ENCODE data around the gene BPIFB1.

BPIFB1 gene

GRCh38 chr20:33309631-33310030 lies 26.6 kb downstream of the BPIFB1 start:
- Histone ChIP-seq H3K27me3 (ENCODE audit: insufficient read depth, poor library complexity, severe bottlenecking) (no peaks in the 10 kb centered on the region), H3K4me3 (replicated peaks; ENCODE audit: insufficient read depth, low read length) (no peak overlapping the region), H3K27ac (replicated peaks) (no peak overlapping the region)
- TF ChIP-seq GABPA (IDR thresholded peaks at IDR 0.05; ENCODE audit: low read depth) (no peak), POLR2AphosphoS5 (IDR thresholded peaks at IDR 0.05; ENCODE audit: low read depth) (no peak), REST (IDR thresholded peaks at IDR 0.05; ENCODE audit: insufficient replicate concordance, low read depth) (no peak), SPI1 (IDR thresholded peaks at IDR 0.05; ENCODE audit: borderline replicate concordance, low read depth) (no peak), CTCF (IDR thresholded peaks at IDR 0.05; ENCODE audit: insufficient read depth, low read length) (no peak)
- no peak for DNase-seq (ENCODE audit: low read depth in 1 of 2, low spot score in 1 of 2)

- H3K27ac ChIP-seq (replicated peaks): no peak overlapping the region
- no peak overlapping the region for H3K4me3 ChIP-seq (replicated peaks; ENCODE audit: insufficient read depth, low read length)
- no peak for TF ChIP-seq CTCF (IDR thresholded peaks at IDR 0.05; ENCODE audit: insufficient read depth, low read length)
- TF ChIP-seq GABPA (IDR thresholded peaks at IDR 0.05; ENCODE audit: low read depth): no peak
- no peak for TF ChIP-seq POLR2AphosphoS5 (IDR thresholded peaks at IDR 0.05; ENCODE audit: low read depth)
- TF ChIP-seq REST (IDR thresholded peaks at IDR 0.05; ENCODE audit: insufficient replicate concordance, low read depth): no peak
- no peak for TF ChIP-seq SPI1 (IDR thresholded peaks at IDR 0.05; ENCODE audit: borderline replicate concordance, low read depth)
- no peaks in the 10 kb centered on the region for H3K27me3 ChIP-seq (ENCODE audit: insufficient read depth, poor library complexity, severe bottlenecking)
- no peak for DNase-seq (ENCODE audit: low read depth in 1 of 2, low spot score in 1 of 2)
These were observed 27.4 kb downstream of the BPIFB1 start for GRCh38 chr20:33310327-33310899.

- Histone ChIP-seq H3K4me3 (replicated peaks; ENCODE audit: insufficient read depth, low read length) (no peak overlapping the region), H3K27me3 (ENCODE audit: insufficient read depth, poor library complexity, severe bottlenecking) (no peaks in the 10 kb centered on the region), H3K27ac (replicated peaks) (no peak overlapping the region)
- no peak for TF ChIP-seq POLR2AphosphoS5 (IDR thresholded peaks at IDR 0.05; ENCODE audit: low read depth)
- no peak for DNase-seq (ENCODE audit: low read depth in 1 of 2, low spot score in 1 of 2)
These were observed 28.0 kb downstream of the BPIFB1 start for GRCh38 chr20:33311011-33311410.

GRCh38 chr20:33311996-33312395 lies 29.0 kb downstream of the BPIFB1 start:
- TF ChIP-seq REST (IDR thresholded peaks at IDR 0.05; ENCODE audit: insufficient replicate concordance, low read depth) (no peak), POLR2AphosphoS5 (IDR thresholded peaks at IDR 0.05; ENCODE audit: low read depth) (no peak), CTCF (IDR thresholded peaks at IDR 0.05; ENCODE audit: insufficient read depth, low read length) (no peak), GABPA (IDR thresholded peaks at IDR 0.05; ENCODE audit: low read depth) (no peak), SPI1 (IDR thresholded peaks at IDR 0.05; ENCODE audit: borderline replicate concordance, low read depth) (no peak)
- no peak overlapping the region for H3K27ac ChIP-seq (replicated peaks)
- no peak overlapping the region for H3K4me3 ChIP-seq (replicated peaks; ENCODE audit: insufficient read depth, low read length)
- no peaks in the 10 kb centered on the region for H3K27me3 ChIP-seq (ENCODE audit: insufficient read depth, poor library complexity, severe bottlenecking)
- DNase-seq (ENCODE audit: low read depth in 1 of 2, low spot score in 1 of 2): no peak

Measured in HL-60 (cell line).